Astrocyte (in vitro differentiated cells and primary cell): ENCODE results near the gene URB1. TPM values are rescaled to one million over a fixed set of nuclear protein-coding genes. Genes with fewer than 3 reads are reported as not detected.

ENCODE experiments used
- DNase-seq: peaks from one replicate; pipeline ENCODE4 v3.0.0-alpha.2; 2010; ENCODE audit warnings: low read depth
- FAIRE-seq: peaks from 2 replicates; lab custom pipeline; 2011; peaks lifted over from hg19 to GRCh38; lab: Jason Lieb, UNC
- H2AFZ ChIP-seq: 2 replicates; pipeline ENCODE4 v1.6.0; 2012; ENCODE audit warnings: low read depth, low read length, inconsistent platforms
- H3K27ac ChIP-seq: 2 replicates; pipeline ENCODE4 v1.5.1; 2011; ENCODE audit warnings: low read depth, low read length, inconsistent platforms
- H3K27me3 ChIP-seq: 2 replicates; pipeline ENCODE4 v1.6.0; 2011; ENCODE audit warnings: low read length, inconsistent platforms; ENCODE audit not compliant: insufficient read depth
- H3K36me3 ChIP-seq: 2 replicates; pipeline ENCODE4 v1.5.1; 2011; ENCODE audit warnings: low read length, inconsistent platforms; ENCODE audit not compliant: insufficient read depth
- H3K4me1 ChIP-seq: 2 replicates; pipeline ENCODE4 v1.5.1; 2011; ENCODE audit warnings: low read length, inconsistent platforms; ENCODE audit not compliant: insufficient read depth
- H3K4me2 ChIP-seq: 2 replicates; pipeline ENCODE4 v1.6.0; 2012; ENCODE audit warnings: low read length, inconsistent platforms
- H3K4me3 ChIP-seq: 2 replicates; pipeline ENCODE4 v1.5.1; 2011; ENCODE audit warnings: low read depth, mild to moderate bottlenecking, low read length, inconsistent platforms; ENCODE audit not compliant: insufficient read depth
- H3K79me2 ChIP-seq: 2 replicates; pipeline ENCODE4 v1.6.0; 2012; ENCODE audit warnings: mild to moderate bottlenecking, low read length, inconsistent platforms; ENCODE audit not compliant: insufficient read depth
- H3K9ac ChIP-seq: 2 replicates; pipeline ENCODE4 v1.6.0; 2012; ENCODE audit warnings: mild to moderate bottlenecking, low read length, inconsistent platforms
- H3K9me3 ChIP-seq: 2 replicates; pipeline ENCODE4 v1.5.1; 2012; ENCODE audit warnings: low read depth, mild to moderate bottlenecking, low read length, inconsistent platforms; ENCODE audit not compliant: insufficient read depth
- H4K20me1 ChIP-seq: 2 replicates; pipeline ENCODE4 v1.6.0; 2012; ENCODE audit warnings: low read length, inconsistent platforms; ENCODE audit not compliant: insufficient read depth
- H3K27ac Mint-ChIP-seq: one replicate; pipeline ENCODE4 v1.8.0; 2021; ENCODE audit warnings: mild to moderate bottlenecking, mixed read lengths; ENCODE audit not compliant: unreplicated experiment
- H3K27me3 Mint-ChIP-seq: one replicate; pipeline ENCODE4 v1.8.0; 2021; ENCODE audit warnings: low read depth, mixed read lengths; ENCODE audit not compliant: unreplicated experiment
- H3K36me3 Mint-ChIP-seq: one replicate; pipeline ENCODE4 v1.8.0; 2021; ENCODE audit warnings: low read depth, mixed read lengths; ENCODE audit not compliant: unreplicated experiment
- H3K4me1 Mint-ChIP-seq: one replicate; pipeline ENCODE4 v1.8.0; 2021; ENCODE audit warnings: low read depth, mixed read lengths; ENCODE audit not compliant: unreplicated experiment
- H3K4me3 Mint-ChIP-seq: one replicate; pipeline ENCODE4 v1.8.0; 2021; ENCODE audit warnings: mild to moderate bottlenecking, moderate library complexity, mixed read lengths; ENCODE audit not compliant: unreplicated experiment
- H3K9me3 Mint-ChIP-seq: one replicate; pipeline ENCODE4 v1.8.0; 2021; ENCODE audit warnings: mild to moderate bottlenecking, mixed read lengths; ENCODE audit not compliant: unreplicated experiment
- EZH2 ChIP-seq: IDR thresholded peaks from 2 replicates; pipeline ENCODE4 v1.6.1; 2012; ENCODE audit warnings: mild to moderate bottlenecking, low read length, inconsistent platforms; ENCODE audit not compliant: insufficient read depth
- total RNA-seq: library from RNA; stranded (reverse); gene quantifications from 2 replicates; pipeline ENCODE4 v1.2.1, GENCODE V29; 2021
- TF ChIP-seq, protein P1 (sequence below): IDR thresholded peaks from 2 replicates; pipeline ENCODE4 v1.5.1; 2011; ENCODE audit warnings: low read depth, mild to moderate bottlenecking, inconsistent platforms, low read length, moderate library complexity; ENCODE audit not compliant: insufficient read depth

URB1 gene
- total RNA-seq, 1 donor from 2014 or later, result 19.2 TPM

DNA sequence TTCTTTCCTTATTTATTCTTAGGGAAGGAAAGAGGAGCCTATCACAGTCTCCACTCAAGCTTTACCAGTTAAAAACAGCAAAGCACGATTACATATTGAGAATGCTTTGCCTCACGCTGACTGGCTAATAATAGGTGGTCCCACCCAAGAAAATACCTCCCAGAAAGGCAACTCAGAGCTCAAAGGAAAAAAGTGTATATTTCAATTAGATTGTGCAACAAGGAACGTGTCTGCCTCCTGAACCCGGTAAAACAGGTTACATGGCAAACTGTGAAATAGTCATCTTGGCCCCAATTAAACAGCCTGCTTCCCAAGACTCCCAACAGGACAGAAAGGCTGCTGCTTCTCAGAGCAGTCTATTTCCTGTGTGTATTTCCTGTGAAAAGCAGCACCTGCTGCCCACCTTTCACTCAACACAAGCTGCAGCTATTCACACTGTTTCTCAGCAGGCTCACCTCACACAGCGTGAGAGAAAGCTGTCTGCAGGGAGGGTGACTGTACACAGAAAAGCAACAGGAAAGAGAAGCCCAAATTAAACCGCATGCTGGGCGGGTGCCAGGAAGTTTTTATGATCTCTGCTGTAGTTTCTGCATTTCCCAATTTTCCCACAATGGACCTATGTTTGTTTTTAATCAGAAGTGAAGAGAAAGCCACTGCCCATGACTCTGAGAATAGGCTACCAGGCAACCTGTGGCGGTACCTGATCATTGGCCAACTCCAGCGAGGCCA, 44.0 kb downstream of the URB1 start:
- TF ChIP-seq, protein P1, sequence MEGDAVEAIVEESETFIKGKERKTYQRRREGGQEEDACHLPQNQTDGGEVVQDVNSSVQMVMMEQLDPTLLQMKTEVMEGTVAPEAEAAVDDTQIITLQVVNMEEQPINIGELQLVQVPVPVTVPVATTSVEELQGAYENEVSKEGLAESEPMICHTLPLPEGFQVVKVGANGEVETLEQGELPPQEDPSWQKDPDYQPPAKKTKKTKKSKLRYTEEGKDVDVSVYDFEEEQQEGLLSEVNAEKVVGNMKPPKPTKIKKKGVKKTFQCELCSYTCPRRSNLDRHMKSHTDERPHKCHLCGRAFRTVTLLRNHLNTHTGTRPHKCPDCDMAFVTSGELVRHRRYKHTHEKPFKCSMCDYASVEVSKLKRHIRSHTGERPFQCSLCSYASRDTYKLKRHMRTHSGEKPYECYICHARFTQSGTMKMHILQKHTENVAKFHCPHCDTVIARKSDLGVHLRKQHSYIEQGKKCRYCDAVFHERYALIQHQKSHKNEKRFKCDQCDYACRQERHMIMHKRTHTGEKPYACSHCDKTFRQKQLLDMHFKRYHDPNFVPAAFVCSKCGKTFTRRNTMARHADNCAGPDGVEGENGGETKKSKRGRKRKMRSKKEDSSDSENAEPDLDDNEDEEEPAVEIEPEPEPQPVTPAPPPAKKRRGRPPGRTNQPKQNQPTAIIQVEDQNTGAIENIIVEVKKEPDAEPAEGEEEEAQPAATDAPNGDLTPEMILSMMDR, result no peak
- no peak for TF ChIP-seq EZH2
- Mint-ChIP-seq H3K27me3 (no peaks in the 10 kb centered on the region), H3K27ac (no peak overlapping the region), H3K4me3 (no peak overlapping the region), H3K4me1 (peaks cover 3% of the 10 kb centered on the region), H3K9me3 (peaks cover 9% of the 10 kb centered on the region), H3K36me3 (peaks cover 56% of the 10 kb centered on the region)
- Histone ChIP-seq H3K79me2 (peaks cover 14% of the 10 kb centered on the region), H3K4me2 (no peak overlapping the region), H3K36me3 (peaks cover 75% of the 10 kb centered on the region), H3K27ac (no peak overlapping the region), H3K9ac (no peak overlapping the region), H3K9me3 (peaks cover 6% of the 10 kb centered on the region), H3K4me3 (no peak overlapping the region), H3K27me3 (no peaks in the 10 kb centered on the region), H2AFZ (no peak overlapping the region), H3K4me1 (no peaks in the 10 kb centered on the region), H4K20me1 (peaks cover 31% of the 10 kb centered on the region)
- FAIRE-seq (no peak), DNase-seq (no peak)

DNA sequence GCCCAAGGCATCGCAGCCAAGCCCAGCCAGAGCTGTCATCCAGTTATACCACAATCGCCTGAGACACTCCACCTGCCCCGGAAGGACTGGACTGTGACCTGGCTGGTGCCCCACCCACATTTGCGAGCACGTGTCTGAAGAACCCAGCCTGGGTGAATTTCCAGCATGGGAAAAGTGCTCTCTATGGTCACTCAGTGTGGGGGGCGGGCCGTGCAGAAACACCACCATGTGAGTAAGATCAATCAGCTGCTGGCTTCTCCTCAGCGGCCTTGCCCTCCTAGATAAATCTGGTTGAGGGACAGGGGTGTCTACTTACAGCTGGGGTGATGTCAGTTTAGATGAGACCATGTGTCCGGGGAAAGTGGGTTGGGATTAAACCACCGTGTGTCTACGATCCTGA, 44.8 kb downstream of the URB1 start:
- TF ChIP-seq, protein P1, result no peak
- no peak for TF ChIP-seq EZH2
- no peak for FAIRE-seq
- no peak overlapping the region for H3K4me3 ChIP-seq
- H4K20me1 ChIP-seq, result peaks cover 24% of the 10 kb centered on the region
- peaks cover 6% of the 10 kb centered on the region for H3K9me3 ChIP-seq
- H3K4me1 ChIP-seq, result no peaks in the 10 kb centered on the region
- H2AFZ ChIP-seq, result no peak overlapping the region
- DNase-seq, result no peak
- no peak overlapping the region for H3K27ac ChIP-seq
- H3K79me2 ChIP-seq, result peaks cover 14% of the 10 kb centered on the region
- Mint-ChIP-seq H3K27ac (no peak overlapping the region), H3K4me1 (peaks cover 3% of the 10 kb centered on the region), H3K4me3 (no peak overlapping the region), H3K27me3 (no peaks in the 10 kb centered on the region), H3K9me3 (peaks cover 12% of the 10 kb centered on the region), H3K36me3 (peaks cover 62% of the 10 kb centered on the region)
- peaks cover 74% of the 10 kb centered on the region for H3K36me3 ChIP-seq
- no peak overlapping the region for H3K9ac ChIP-seq
- no peak overlapping the region for H3K4me2 ChIP-seq
- H3K27me3 ChIP-seq, result no peaks in the 10 kb centered on the region

DNA sequence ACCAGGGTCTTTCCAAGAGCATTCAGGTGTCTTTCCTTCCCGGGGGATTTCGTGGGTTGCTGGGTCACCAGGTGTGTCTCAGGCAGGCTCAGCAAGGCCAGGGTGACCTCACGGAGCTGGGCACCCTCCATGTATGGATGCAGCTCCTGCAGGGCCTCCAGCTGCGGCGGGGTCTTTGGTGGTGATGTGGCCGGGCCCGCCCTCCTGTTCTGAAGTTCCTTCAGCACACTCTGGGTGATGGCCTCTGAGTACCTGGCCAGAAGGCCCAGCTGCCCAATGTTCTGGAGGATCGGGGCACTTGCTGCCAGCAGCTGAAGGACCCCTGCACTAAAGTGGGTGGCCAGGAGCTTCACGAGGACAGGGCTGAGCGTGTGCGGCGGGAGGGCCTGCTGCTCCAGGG, 45.5 kb downstream of the URB1 start:
- H3K27me3 ChIP-seq, result no peaks in the 10 kb centered on the region
- FAIRE-seq (no peak), DNase-seq (no peak)
- no peak overlapping the region for H3K4me2 ChIP-seq
- no peaks in the 10 kb centered on the region for H3K27me3 Mint-ChIP-seq
- peaks cover 60% of the 10 kb centered on the region for H3K36me3 Mint-ChIP-seq
- H3K27ac ChIP-seq, result no peak overlapping the region
- H3K79me2 ChIP-seq, result peaks cover 14% of the 10 kb centered on the region
- peaks cover 12% of the 10 kb centered on the region for H3K9me3 Mint-ChIP-seq
- no peak overlapping the region for H3K9ac ChIP-seq
- peaks cover 19% of the 10 kb centered on the region for H4K20me1 ChIP-seq
- peak overlapping the region; percentile 18 for H3K27ac Mint-ChIP-seq
- H3K4me3 ChIP-seq, result no peak overlapping the region
- TF ChIP-seq EZH2, result no peak
- TF ChIP-seq, protein P1, result no peak
- no peaks in the 10 kb centered on the region for H3K4me1 ChIP-seq
- H3K4me1 Mint-ChIP-seq, result peaks cover 3% of the 10 kb centered on the region
- H3K9me3 ChIP-seq, result peaks cover 6% of the 10 kb centered on the region
- no peak overlapping the region for H3K4me3 Mint-ChIP-seq
- no peak overlapping the region for H2AFZ ChIP-seq
- peaks cover 70% of the 10 kb centered on the region for H3K36me3 ChIP-seq
